ENCODE data around the gene SH3PXD2A.
"Not testable (repeated sequence)": the region's sequence is repeated elsewhere in the genome, so short reads cannot be mapped to it uniquely, and the experiment has no call there.

SH3PXD2A gene

GRCh38 chr10:103847909-103848468 lies 7.4 kb downstream of the SH3PXD2A start:
- no peak for DNase-seq

GRCh38 chr10:103847346-103847745 lies 8.0 kb downstream of the SH3PXD2A start:
- no peak for DNase-seq

- no peak for DNase-seq
Measured at GRCh38 chr10:103845972-103846371, 9.4 kb downstream of the SH3PXD2A start.

- not testable (repeated sequence) for DNase-seq
Measured at GRCh38 chr10:103845346-103845745, 10.0 kb downstream of the SH3PXD2A start.

GRCh38 chr10:103843854-103844570 lies 11.4 kb downstream of the SH3PXD2A start:
- no peak for DNase-seq

GRCh38 chr10:103843045-103843444 lies 12.3 kb downstream of the SH3PXD2A start:
- DNase-seq, result no peak

- DNase-seq, result no peak
Measured at GRCh38 chr10:103842605-103843004, 12.8 kb downstream of the SH3PXD2A start.

- no peak for DNase-seq
Measured at GRCh38 chr10:103841519-103841918, 13.9 kb downstream of the SH3PXD2A start.

- DNase-seq, result no peak
Measured at GRCh38 chr10:103840740-103841070, 14.7 kb downstream of the SH3PXD2A start.

- DNase-seq, result no peak
Measured at GRCh38 chr10:103839872-103840739, 15.3 kb downstream of the SH3PXD2A start.

GRCh38 chr10:103839519-103839871 lies 15.9 kb downstream of the SH3PXD2A start:
- no peak for DNase-seq

- DNase-seq, result no peak
Measured at GRCh38 chr10:103838862-103839518, 16.4 kb downstream of the SH3PXD2A start.

GRCh38 chr10:103838070-103838395 lies 17.3 kb downstream of the SH3PXD2A start:
- no peak for DNase-seq

- no peak for DNase-seq
Measured at GRCh38 chr10:103837370-103838069, 17.9 kb downstream of the SH3PXD2A start.

- DNase-seq, result no peak
Measured at GRCh38 chr10:103836861-103837260, 18.5 kb downstream of the SH3PXD2A start.

GRCh38 chr10:103836273-103836672 lies 19.1 kb downstream of the SH3PXD2A start:
- DNase-seq, result no peak

- no peak for DNase-seq
Measured at GRCh38 chr10:103835096-103836050, 20.0 kb downstream of the SH3PXD2A start.

GRCh38 chr10:103834436-103835095 lies 20.8 kb downstream of the SH3PXD2A start:
- DNase-seq, result no peak

- DNase-seq, result no peak
Measured at GRCh38 chr10:103833731-103834365, 21.5 kb downstream of the SH3PXD2A start.

GRCh38 chr10:103832806-103833205 lies 22.6 kb downstream of the SH3PXD2A start:
- no peak for DNase-seq
